H9 (cell line): Measurements from ENCODE around the gene PRADC1. TPM values are rescaled to one million over a fixed set of nuclear protein-coding genes. Genes with fewer than 3 reads are reported as not detected.

Source experiments
- DNase-seq: peaks from one replicate; pipeline ENCODE4 v3.0.0-alpha.2; 2017
- H2AFZ ChIP-seq: one replicate; pipeline ENCODE4 v1.6.1; 2013; ENCODE audit warnings: mild to moderate bottlenecking, low read length, control low read depth, moderate library complexity
- H2AK5ac ChIP-seq: 2 replicates; pipeline ENCODE4 v1.6.1; 2013; ENCODE audit warnings: low read length, control low read depth, mixed read lengths; ENCODE audit not compliant: insufficient read length
- H2BK120ac ChIP-seq: one replicate; pipeline ENCODE4 v1.6.1; 2013; ENCODE audit warnings: low read depth, mild to moderate bottlenecking, low read length, control low read depth, inconsistent platforms; ENCODE audit not compliant: poor library complexity, severe bottlenecking
- H2BK12ac ChIP-seq: 2 replicates; pipeline ENCODE4 v1.6.1; 2013; ENCODE audit warnings: low read length, control low read depth, mixed read lengths, low read depth; ENCODE audit not compliant: insufficient read length
- H2BK15ac ChIP-seq: 2 replicates; pipeline ENCODE4 v1.6.1; 2013; ENCODE audit warnings: low read depth, low read length, control low read depth
- H2BK20ac ChIP-seq: one replicate; pipeline ENCODE4 v1.6.1; 2013; ENCODE audit warnings: low read depth, mild to moderate bottlenecking, low read length, control low read depth, inconsistent platforms; ENCODE audit not compliant: poor library complexity, severe bottlenecking
- H2BK5ac ChIP-seq: 2 replicates; pipeline ENCODE4 v1.6.1; 2013; ENCODE audit warnings: low read length, control low read depth, mixed read lengths; ENCODE audit not compliant: insufficient read length
- H3K14ac ChIP-seq: 2 replicates; pipeline ENCODE4 v1.6.1; 2013; ENCODE audit warnings: low read length, control low read depth; ENCODE audit not compliant: insufficient read depth
- H3K18ac ChIP-seq: 2 replicates; pipeline ENCODE4 v1.6.1; 2013; ENCODE audit warnings: low read depth, mild to moderate bottlenecking, mixed read lengths, low read length, control low read depth; ENCODE audit not compliant: insufficient read length
- H3K23ac ChIP-seq: 2 replicates; pipeline ENCODE4 v1.6.1; 2013; ENCODE audit warnings: low read length, control low read depth, mixed read lengths, low read depth; ENCODE audit not compliant: insufficient read length
- H3K23me2 ChIP-seq: 2 replicates; pipeline ENCODE4 v1.6.1; 2013; ENCODE audit warnings: low read depth, mild to moderate bottlenecking, mixed read lengths, low read length, control low read depth; ENCODE audit not compliant: insufficient read length, poor library complexity, severe bottlenecking
- H3K27ac ChIP-seq: 2 replicates; pipeline ENCODE4 v1.5.1; 2013; ENCODE audit warnings: low read length, control low read depth, mixed read lengths, low read depth; ENCODE audit not compliant: insufficient read length
- H3K27me3 ChIP-seq: 2 replicates; pipeline ENCODE4 v1.6.1; 2013; ENCODE audit warnings: low read length, control low read depth, inconsistent platforms; ENCODE audit not compliant: insufficient read depth
- H3K4ac ChIP-seq: 2 replicates; pipeline ENCODE4 v1.6.1; 2013; ENCODE audit warnings: low read depth, mild to moderate bottlenecking, control low read depth, inconsistent platforms, low read length, moderate library complexity
- H3K4me1 ChIP-seq: 2 replicates; pipeline ENCODE4 v1.6.1; 2013; ENCODE audit warnings: low read length, control low read depth, inconsistent platforms; ENCODE audit not compliant: insufficient read depth
- H3K4me2 ChIP-seq: 2 replicates; pipeline ENCODE4 v1.6.1; 2013; ENCODE audit warnings: low read length, control low read depth, mixed read lengths; ENCODE audit not compliant: insufficient read length, insufficient read depth
- H3K56ac ChIP-seq: 2 replicates; pipeline ENCODE4 v1.6.1; 2013; ENCODE audit warnings: low read depth, mild to moderate bottlenecking, mixed read lengths, low read length, control low read depth; ENCODE audit not compliant: insufficient read length
- H3K79me1 ChIP-seq: 2 replicates; pipeline ENCODE4 v1.6.1; 2013; ENCODE audit warnings: low read depth, mild to moderate bottlenecking, moderate library complexity, low read length, control low read depth, inconsistent platforms; ENCODE audit not compliant: insufficient read depth, poor library complexity, severe bottlenecking
- H3K79me2 ChIP-seq: 2 replicates; pipeline ENCODE4 v1.6.1; 2013; ENCODE audit warnings: low read length, control low read depth, inconsistent platforms; ENCODE audit not compliant: insufficient read depth
- H3K9ac ChIP-seq: 2 replicates; pipeline ENCODE4 v1.6.1; 2013; ENCODE audit warnings: low read length, control low read depth, mixed read lengths; ENCODE audit not compliant: insufficient read length; ENCODE audit errors: extremely low read depth
- H3K9me3 ChIP-seq: one replicate; pipeline ENCODE4 v1.6.1; 2013; ENCODE audit warnings: low read depth, low read length, inconsistent platforms; ENCODE audit not compliant: control insufficient read depth
- H3T11ph ChIP-seq: one replicate; pipeline ENCODE4 v1.6.1; 2013; ENCODE audit warnings: mild to moderate bottlenecking, low read length, control low read depth, inconsistent platforms
- H4K20me1 ChIP-seq: one replicate; pipeline ENCODE4 v1.6.1; 2013; ENCODE audit not compliant: control insufficient read depth, insufficient read length, insufficient read depth
- H4K5ac ChIP-seq: 2 replicates; pipeline ENCODE4 v1.6.1; 2013; ENCODE audit warnings: low read depth, mild to moderate bottlenecking, mixed read lengths, low read length, control low read depth; ENCODE audit not compliant: insufficient read length
- H4K8ac ChIP-seq: replicated peaks from 2 replicates; pipeline ENCODE4 v1.6.1; 2013; ENCODE audit warnings: low read length, control low read depth, mixed read lengths, low read depth; ENCODE audit not compliant: insufficient read length
- H4K91ac ChIP-seq: 2 replicates; pipeline ENCODE4 v1.6.1; 2013; ENCODE audit warnings: low read depth, mild to moderate bottlenecking, moderate library complexity, mixed read lengths, low read length, control low read depth; ENCODE audit not compliant: insufficient read length
- H3K27ac Mint-ChIP-seq, 3 experiments: 2 replicates in 2 of 3; 3 replicates in 1 of 3; pipeline ENCODE4 v1.8.0; 2020 to 2021; ENCODE audit warnings: mixed read lengths in 3 of 3, mild to moderate bottlenecking in 1 of 3, moderate library complexity in 1 of 3
- H3K27me3 Mint-ChIP-seq: 2 replicates; pipeline ENCODE4 v1.8.0; 2021; ENCODE audit warnings: low read depth, mild to moderate bottlenecking, moderate library complexity, mixed read lengths
- H3K36me3 Mint-ChIP-seq, 3 experiments: 2 replicates in 2 of 3; 3 replicates in 1 of 3; pipeline ENCODE4 v1.8.0; 2020 to 2021; ENCODE audit warnings: low read depth in 3 of 3, mixed read lengths in 3 of 3; ENCODE audit not compliant: insufficient read depth in 1 of 3
- H3K4me1 Mint-ChIP-seq, 2 experiments: 2 replicates each; pipeline ENCODE4 v1.8.0; 2020; ENCODE audit warnings: mixed read lengths in 2 of 2
- H3K4me3 Mint-ChIP-seq, 2 experiments: 2 replicates in 1 of 2; 3 replicates in 1 of 2; pipeline ENCODE4 v1.8.0; 2020 to 2021; ENCODE audit warnings: mild to moderate bottlenecking in 2 of 2, mixed read lengths in 2 of 2, moderate library complexity in 1 of 2
- H3K9me3 Mint-ChIP-seq, 2 experiments: 2 replicates in 1 of 2; 3 replicates in 1 of 2; pipeline ENCODE4 v1.8.0; 2020; ENCODE audit warnings: mild to moderate bottlenecking in 2 of 2, mixed read lengths in 2 of 2, moderate library complexity in 1 of 2
- WGBS: extraction: QIAGEN DNeasy Blood & Tissue Kit; methylation state at CpG from one replicate; pipeline ENCODE4 v1.1.7; 2013; ENCODE audit warnings: missing lambda C conversion rate, low lambda C conversion rate, mixed read lengths; ENCODE audit not compliant: insufficient read length; ENCODE audit errors: extremely low coverage; 5-methylcytosine and 5-hydroxymethylcytosine counted together
- total RNA-seq: library from RNA; stranded (reverse); gene quantifications from 2 replicates; pipeline ENCODE4 v1.2.1, GENCODE V29; 2021
- TF ChIP-seq, protein P1 (sequence below): fragments of 200-600 bp; sonication (generic); conservative IDR thresholded peaks from 3 replicates; pipeline ENCODE4 v1.8.0; 2021; ENCODE audit warnings: antibody characterized with exemption, mild to moderate bottlenecking

The PRADC1 gene
- total RNA-seq, 1 experiment from 2014 or later = 9.6 TPM

DNA sequence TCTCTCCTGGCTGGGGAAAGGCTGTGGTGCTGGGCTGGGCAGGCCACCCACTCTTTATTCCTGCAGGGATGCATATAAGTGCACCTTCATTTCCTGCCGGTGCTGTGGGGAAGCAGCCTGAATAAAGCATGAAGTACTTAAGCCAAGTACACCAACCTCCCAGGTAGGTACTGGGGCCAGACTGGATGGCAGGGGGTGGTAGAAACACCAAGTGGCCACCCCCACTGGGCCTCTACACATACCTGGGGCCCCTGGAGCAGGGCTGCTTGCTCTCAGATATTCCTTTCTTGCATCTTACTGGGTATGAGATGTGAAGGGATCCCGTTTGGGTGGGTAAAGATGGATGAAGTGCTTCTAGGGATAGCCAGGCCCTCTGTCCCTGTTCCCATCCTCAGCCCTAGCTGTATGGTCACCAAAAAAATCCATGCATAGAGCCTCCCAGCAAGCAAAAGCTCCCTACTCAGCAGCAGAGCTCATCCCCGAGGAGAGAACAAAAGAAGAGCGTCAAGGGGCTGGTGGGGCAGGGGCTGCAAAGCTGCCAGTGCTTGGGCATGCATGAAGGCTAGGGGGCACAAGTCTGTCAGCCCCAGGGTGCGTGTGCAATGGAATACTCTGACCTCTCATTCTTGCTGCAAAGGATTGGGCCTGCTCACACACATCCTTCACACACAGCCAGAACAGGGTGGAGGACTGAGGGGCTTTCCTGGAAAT is 23.0 kb upstream of the PRADC1 start:
- Histone ChIP-seq H3K79me1 (no peaks in the 10 kb centered on the region), H2BK12ac (no peak overlapping the region), H3K4me1 (no peaks in the 10 kb centered on the region), H3K4ac (no peak overlapping the region), H3K14ac (no peak overlapping the region), H2BK120ac (no peak overlapping the region), H3K79me2 (no peaks in the 10 kb centered on the region), H2AK5ac (no peak overlapping the region), H3T11ph (no peak overlapping the region), H4K91ac (no peak overlapping the region), H4K20me1 (no peaks in the 10 kb centered on the region), H3K56ac (no peak overlapping the region), H3K23me2 (no peaks in the 10 kb centered on the region), H2BK20ac (no peak overlapping the region), H3K23ac (no peak overlapping the region), H2BK5ac (no peak overlapping the region), H4K8ac (no peak overlapping the region), H3K27me3 (no peaks in the 10 kb centered on the region), H4K5ac (no peak overlapping the region), H3K27ac (no peak overlapping the region), H2AFZ (no peak overlapping the region), H3K9ac (no peak overlapping the region), H2BK15ac (no peak overlapping the region), H3K18ac (no peak overlapping the region), H3K9me3 (no peaks in the 10 kb centered on the region), H3K4me2 (no peak overlapping the region)
- TF ChIP-seq, protein P1, sequence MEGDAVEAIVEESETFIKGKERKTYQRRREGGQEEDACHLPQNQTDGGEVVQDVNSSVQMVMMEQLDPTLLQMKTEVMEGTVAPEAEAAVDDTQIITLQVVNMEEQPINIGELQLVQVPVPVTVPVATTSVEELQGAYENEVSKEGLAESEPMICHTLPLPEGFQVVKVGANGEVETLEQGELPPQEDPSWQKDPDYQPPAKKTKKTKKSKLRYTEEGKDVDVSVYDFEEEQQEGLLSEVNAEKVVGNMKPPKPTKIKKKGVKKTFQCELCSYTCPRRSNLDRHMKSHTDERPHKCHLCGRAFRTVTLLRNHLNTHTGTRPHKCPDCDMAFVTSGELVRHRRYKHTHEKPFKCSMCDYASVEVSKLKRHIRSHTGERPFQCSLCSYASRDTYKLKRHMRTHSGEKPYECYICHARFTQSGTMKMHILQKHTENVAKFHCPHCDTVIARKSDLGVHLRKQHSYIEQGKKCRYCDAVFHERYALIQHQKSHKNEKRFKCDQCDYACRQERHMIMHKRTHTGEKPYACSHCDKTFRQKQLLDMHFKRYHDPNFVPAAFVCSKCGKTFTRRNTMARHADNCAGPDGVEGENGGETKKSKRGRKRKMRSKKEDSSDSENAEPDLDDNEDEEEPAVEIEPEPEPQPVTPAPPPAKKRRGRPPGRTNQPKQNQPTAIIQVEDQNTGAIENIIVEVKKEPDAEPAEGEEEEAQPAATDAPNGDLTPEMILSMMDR = no peak
- Mint-ChIP-seq H3K27ac (peak overlapping the region in 2 of 3 experiments; percentile 34 to 50; a peak in 3 of 7 replicates), H3K4me1 (peaks cover 17 to 18% of the 10 kb centered on the region in 2 experiments), H3K27me3 (no peaks in the 10 kb centered on the region), H3K9me3 (no peaks in the 10 kb centered on the region; a peak in 1 of 5 replicates), H3K4me3 (no peak overlapping the region), H3K36me3 (peaks cover 26 to 55% (median 33%) of the 10 kb centered on the region in 3 experiments)
- no peak for DNase-seq
- WGBS = no CpG with 5 or more reads among the region's 5 CpGs
